ENCODE results near the gene GFER. TPM values are rescaled to one million over a fixed set of nuclear protein-coding genes. Genes with fewer than 3 reads are reported as not detected.
A peak's percentile ranks its signal among the peaks of the same experiment; 100 is the strongest.
"Not testable (repeated sequence)": the region's sequence is repeated elsewhere in the genome, so short reads cannot be mapped to it uniquely, and the experiment has no call there.

GFER gene
- total RNA-seq, result 10 to 100 TPM; 34.4 to 37.5 TPM

DNA sequence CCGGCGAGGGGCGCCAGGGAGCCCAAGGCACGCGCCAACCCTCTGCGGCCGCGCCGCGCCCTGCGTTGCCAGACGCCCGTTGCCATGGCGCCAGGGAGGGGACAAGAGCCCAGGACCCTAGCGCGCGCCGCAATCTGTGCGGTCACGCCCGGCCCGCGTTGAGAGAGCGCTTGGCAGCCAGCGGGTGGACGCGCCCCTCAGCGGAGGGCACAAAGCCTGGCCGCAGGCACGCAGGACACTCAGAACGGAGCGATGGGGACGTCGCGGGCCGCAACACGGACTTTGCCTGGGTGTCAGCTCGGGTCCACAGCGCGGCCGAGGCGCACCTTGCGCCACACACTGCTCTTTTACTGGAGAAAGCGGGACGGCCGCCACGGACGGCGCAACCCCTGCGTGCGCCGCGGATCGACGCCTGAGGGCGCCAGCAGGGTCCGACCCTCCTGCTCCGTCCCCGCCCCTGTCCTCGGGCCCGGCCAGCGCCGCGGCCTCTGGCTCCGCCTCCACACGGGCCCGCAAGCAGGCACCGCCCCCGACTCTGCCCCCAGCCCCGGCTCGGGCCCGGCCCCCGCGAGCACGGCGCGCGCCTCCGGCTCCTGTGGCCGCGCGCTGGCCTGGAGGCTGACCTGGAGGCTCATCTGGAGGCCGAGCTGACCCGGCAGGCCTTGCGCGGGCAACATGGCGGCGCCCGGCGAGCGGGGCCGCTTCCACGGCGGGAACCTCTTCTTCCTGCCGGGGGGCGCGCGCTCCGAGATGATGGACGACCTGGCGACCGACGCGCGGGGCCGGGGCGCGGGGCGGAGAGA lies at the start of gene GFER:
TSS of gene GFER (plus strand) at position 650 of the 803 bp plus-strand sequence. CDS start at position 676, 26 bp downstream.
- H3K4me1 Mint-ChIP-seq (ENCODE audit: low read depth), result peaks cover 15% of the 10 kb centered on the region
- DNase-seq, result peak; percentile 88
- intact Hi-C loops (cut with micrococcal nuclease), result loop anchor here (1.0 kb wide), 1 partner anchor 9 kb away; no protein-coding TSS in a partner anchor
- ChIA-PET CTCF (interaction anchor here (0.6 to 2.4 kb wide), 4 partner anchors 19 to 25 kb away, joined by 3 to 15 read pairs (median 8); partner anchors contain the start of gene RPS2), POLR2A (interaction anchor here (1.9 to 3.6 kb wide), 3 partner anchors 12 to 23 kb away, joined by 8 to 22 read pairs (median 15); partner anchors contain the start of genes RPS2 and TBL3)
- peak within 1 kb of the TSS; percentile 81 for H3K4me3 Mint-ChIP-seq
- H3K36me3 Mint-ChIP-seq, result peaks cover 7% of the 10 kb centered on the region
- peaks cover 28% of the 10 kb centered on the region for H3K27me3 Mint-ChIP-seq
- H3K27ac Mint-ChIP-seq, result peak within 1 kb of the TSS; percentile 58
- H3K9me3 Mint-ChIP-seq, result no peaks in the 10 kb centered on the region

- H3K27me3 Mint-ChIP-seq, result no peaks in the 10 kb centered on the region
- peaks cover 7% of the 10 kb centered on the region for H3K36me3 Mint-ChIP-seq
- intact Hi-C loops (cut with micrococcal nuclease), result no loop called here
- H3K9me3 Mint-ChIP-seq, result no peaks in the 10 kb centered on the region
- H3K27ac Mint-ChIP-seq, result no peak overlapping the region
- ChIA-PET CTCF (no interaction called here), POLR2A (no interaction called here)
- H3K4me1 Mint-ChIP-seq (ENCODE audit: low read depth), result peaks cover 8% of the 10 kb centered on the region
- no peak overlapping the region for H3K4me3 Mint-ChIP-seq
- DNase-seq, result no peak
Measured at GRCh38 chr16:1936945-1937479, 47.0 kb upstream of the GFER start.

GRCh38 chr16:1938316-1938715 lies 45.7 kb upstream of the GFER start:
- H3K27ac Mint-ChIP-seq, result no peak overlapping the region
- no peak for DNase-seq
- POLR2A ChIA-PET, result no interaction called here
- H3K36me3 Mint-ChIP-seq, result peaks cover 7% of the 10 kb centered on the region
- CTCF ChIA-PET, result interaction anchor here (1.2 kb wide), 1 partner anchor 9 kb away, joined by 3 read pairs; no protein-coding TSS in a partner anchor
- H3K4me3 Mint-ChIP-seq, result no peak overlapping the region
- peaks cover 12% of the 10 kb centered on the region for H3K4me1 Mint-ChIP-seq (ENCODE audit: low read depth)
- intact Hi-C loops (cut with micrococcal nuclease), result no loop called here
- no peaks in the 10 kb centered on the region for H3K27me3 Mint-ChIP-seq
- H3K9me3 Mint-ChIP-seq, result no peaks in the 10 kb centered on the region

DNA sequence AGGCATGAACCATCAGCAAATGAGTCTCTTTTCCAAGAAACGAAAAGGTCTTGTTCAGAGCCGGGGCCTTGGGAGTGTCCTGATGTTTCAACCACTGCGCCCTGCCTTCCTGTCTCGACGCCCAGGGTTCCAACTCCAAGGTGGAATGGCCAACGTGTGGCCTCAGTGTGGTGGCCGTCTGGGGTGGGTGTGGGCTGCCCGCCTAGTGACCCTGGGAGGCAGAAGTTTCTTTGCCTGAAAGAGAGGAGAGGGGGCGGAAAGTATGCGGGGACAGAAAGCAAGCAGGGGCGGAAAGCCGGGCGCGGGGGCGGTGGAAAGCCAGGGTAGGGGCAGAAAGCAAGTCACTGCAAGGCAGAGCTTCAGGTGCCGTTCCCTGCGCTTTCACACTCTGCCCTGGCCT lies 45.1 kb upstream of the GFER start:
- intact Hi-C loops (cut with micrococcal nuclease), result no loop called here
- Mint-ChIP-seq H3K27me3 (no peaks in the 10 kb centered on the region), H3K9me3 (no peaks in the 10 kb centered on the region), H3K36me3 (peaks cover 7% of the 10 kb centered on the region), H3K4me3 (no peak overlapping the region), H3K27ac (no peak overlapping the region), H3K4me1 (ENCODE audit: low read depth) (peaks cover 16% of the 10 kb centered on the region)
- DNase-seq, result no peak
- CTCF ChIA-PET, result interaction anchor here (1.2 kb wide), 1 partner anchor 9 kb away, joined by 3 read pairs; no protein-coding TSS in a partner anchor
- POLR2A ChIA-PET, result interaction anchor here (0.7 kb wide), 1 partner anchor 78 kb away, joined by 3 read pairs; no protein-coding TSS in a partner anchor

DNA sequence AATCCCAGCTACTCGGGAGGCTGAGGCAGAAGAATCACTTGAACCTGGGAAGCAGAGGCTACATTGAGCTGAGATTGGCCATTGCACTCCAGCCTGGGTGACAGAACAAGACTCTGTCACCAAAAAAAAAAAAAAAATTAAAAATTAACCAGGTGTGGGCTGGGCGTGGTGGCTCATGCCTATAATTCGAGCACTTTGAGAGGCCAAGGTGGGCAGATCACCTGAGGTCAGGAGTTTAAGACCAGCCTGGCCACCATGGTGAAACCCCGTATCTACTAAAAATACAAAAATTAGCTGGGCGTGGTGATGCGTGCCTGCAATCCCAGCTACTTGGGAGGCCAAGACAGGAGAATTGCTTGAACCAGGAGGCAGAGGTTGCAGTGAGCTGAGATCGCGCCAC lies 44.2 kb upstream of the GFER start:
- CTCF ChIA-PET, result interaction anchor here (1.8 to 2.4 kb wide), 3 partner anchors 10 to 201 kb away, joined by 5 to 6 read pairs (median 6); no protein-coding TSS in a partner anchor
- DNase-seq; intact Hi-C loops (cut with micrococcal nuclease); H3K27ac Mint-ChIP-seq; H3K27me3 Mint-ChIP-seq; POLR2A ChIA-PET; H3K36me3 Mint-ChIP-seq; H3K4me3 Mint-ChIP-seq; H3K9me3 Mint-ChIP-seq: not testable (repeated sequence)
- peaks cover 25% of the 10 kb centered on the region for H3K4me1 Mint-ChIP-seq (ENCODE audit: low read depth)

DNA sequence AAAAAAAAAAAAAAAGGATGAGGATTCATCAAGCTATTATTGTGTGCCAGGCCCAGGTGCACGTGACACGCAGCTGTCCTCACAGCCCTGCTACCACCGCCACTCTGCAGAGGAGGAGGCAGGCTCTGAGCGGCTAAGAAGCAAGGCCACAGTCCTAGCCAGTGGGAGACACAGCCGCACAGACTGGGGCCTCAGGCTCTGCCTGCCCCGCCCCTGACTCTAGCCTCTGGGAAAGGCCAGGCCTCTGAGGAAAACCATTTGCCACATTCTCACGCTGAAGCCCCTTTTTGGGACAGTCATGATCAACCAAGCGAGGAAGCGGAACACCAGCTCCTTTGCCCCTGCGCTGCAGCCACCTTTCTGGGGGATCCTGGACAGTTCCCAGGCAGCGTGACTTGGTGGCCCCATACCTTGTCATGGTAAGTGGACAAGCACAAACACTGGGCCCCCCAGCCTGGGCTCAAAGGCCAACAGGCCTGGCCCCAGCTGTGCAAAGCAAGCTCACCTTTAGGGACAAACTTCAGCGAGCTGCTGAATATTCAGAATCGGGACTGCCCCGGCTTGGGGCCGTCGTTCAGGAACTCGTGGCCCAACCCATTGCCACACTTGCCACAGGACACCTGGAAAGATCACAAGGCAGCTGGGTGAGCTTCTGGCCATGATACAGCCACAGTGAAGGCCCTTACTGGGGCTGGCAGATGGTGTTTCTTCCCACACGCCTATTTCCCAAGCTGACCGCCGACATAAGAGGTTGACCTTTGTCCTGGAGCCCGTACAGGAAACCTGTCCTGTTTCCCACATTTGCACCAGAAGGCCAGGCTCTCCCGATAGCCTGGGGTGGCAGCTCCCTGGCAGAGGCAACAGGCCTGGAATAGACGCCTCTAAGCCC lies 43.5 kb upstream of the GFER start:
- DNase-seq, result no peak
- no peaks in the 10 kb centered on the region for H3K9me3 Mint-ChIP-seq
- CTCF ChIA-PET, result interaction anchor here (0.9 to 2.4 kb wide), 4 partner anchors 11 to 200 kb away, joined by 3 to 6 read pairs (median 6); no protein-coding TSS in a partner anchor
- H3K4me3 Mint-ChIP-seq, result no peak overlapping the region
- POLR2A ChIA-PET, result interaction anchor here (1.1 kb wide), 1 partner anchor 25 kb away, joined by 4 read pairs; the partner anchor contains the start of gene RPS2
- peaks cover 7% of the 10 kb centered on the region for H3K36me3 Mint-ChIP-seq
- H3K27me3 Mint-ChIP-seq, result no peaks in the 10 kb centered on the region
- peaks cover 25% of the 10 kb centered on the region for H3K4me1 Mint-ChIP-seq (ENCODE audit: low read depth)
- intact Hi-C loops (cut with micrococcal nuclease), result no loop called here
- no peak overlapping the region for H3K27ac Mint-ChIP-seq

- H3K27me3 Mint-ChIP-seq, result no peaks in the 10 kb centered on the region
- peaks cover 7% of the 10 kb centered on the region for H3K36me3 Mint-ChIP-seq
- no peak overlapping the region for H3K27ac Mint-ChIP-seq
- CTCF ChIA-PET, result interaction anchor here (0.6 to 2.4 kb wide), 5 partner anchors 11 to 199 kb away, joined by 3 to 6 read pairs (median 5); no protein-coding TSS in a partner anchor
- DNase-seq, result no peak
- intact Hi-C loops (cut with micrococcal nuclease), result loop anchor here (2.0 kb wide), 1 partner anchor 159 kb away; the partner anchor contains the start of genes NUBP2 and SPSB3
- peaks cover 25% of the 10 kb centered on the region for H3K4me1 Mint-ChIP-seq (ENCODE audit: low read depth)
- no peaks in the 10 kb centered on the region for H3K9me3 Mint-ChIP-seq
- POLR2A ChIA-PET, result interaction anchor here (0.5 to 1.1 kb wide), 2 partner anchors 24 to 279 kb away, joined by 3 to 4 read pairs; partner anchors contain the start of gene RPS2
- peak overlapping the region; percentile 88 for H3K4me3 Mint-ChIP-seq
Measured at GRCh38 chr16:1941162-1942046, 42.6 kb upstream of the GFER start.

DNA sequence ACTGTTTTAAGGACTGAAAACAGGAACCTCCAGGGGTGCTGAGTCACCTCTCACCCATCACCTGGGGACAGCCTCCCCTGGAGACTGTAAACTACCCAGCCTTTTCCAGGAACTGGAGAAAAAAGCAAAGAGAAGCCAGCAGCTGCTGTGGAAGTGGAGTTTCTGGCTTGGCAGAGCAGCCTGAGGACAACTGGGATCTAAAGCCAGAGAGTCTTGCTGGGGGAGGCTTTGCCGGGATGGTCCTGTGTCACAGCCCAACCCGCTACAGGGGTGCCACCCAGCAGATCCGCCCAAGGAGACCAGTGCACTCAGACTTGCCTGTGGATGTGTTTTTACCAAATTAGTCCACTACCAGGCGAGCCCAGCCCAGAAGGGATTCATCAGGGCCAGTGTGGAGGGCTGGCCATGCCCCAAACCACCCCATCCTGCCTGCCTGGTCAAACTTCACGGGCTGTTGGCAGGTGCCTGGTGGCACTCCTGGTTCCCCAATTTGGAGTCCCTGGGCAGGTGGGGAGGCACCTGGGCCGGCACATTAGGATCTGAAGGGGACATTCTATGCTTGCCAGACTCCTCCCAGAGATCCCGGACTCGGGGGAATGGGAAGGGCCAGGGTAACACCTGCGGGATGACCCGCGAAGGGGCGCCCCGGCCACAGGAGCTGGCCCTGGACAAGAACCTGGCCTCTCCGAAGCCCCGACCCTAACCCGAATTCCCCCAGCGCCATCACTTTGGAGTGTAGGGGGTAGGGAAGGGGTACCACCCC lies 41.8 kb upstream of the GFER start:
- ChIA-PET CTCF (interaction anchor here (0.6 kb wide), 1 partner anchor 14 kb away, joined by 4 read pairs; no protein-coding TSS in a partner anchor), POLR2A (interaction anchor here (1.0 to 1.1 kb wide), 2 partner anchors 23 to 115 kb away, joined by 3 to 4 read pairs; partner anchors contain the start of genes FAHD1 and RPS2)
- H3K4me1 Mint-ChIP-seq (ENCODE audit: low read depth), result peaks cover 25% of the 10 kb centered on the region
- intact Hi-C loops (cut with micrococcal nuclease), result loop anchor here (2.0 kb wide), 1 partner anchor 159 kb away; the partner anchor contains the start of genes NUBP2 and SPSB3
- H3K4me3 Mint-ChIP-seq, result peak overlapping the region; percentile 88
- H3K27ac Mint-ChIP-seq, result peak overlapping the region; percentile 23
- H3K36me3 Mint-ChIP-seq, result peaks cover 7% of the 10 kb centered on the region
- H3K27me3 Mint-ChIP-seq, result no peaks in the 10 kb centered on the region
- peak; percentile 52 for DNase-seq
- H3K9me3 Mint-ChIP-seq, result no peaks in the 10 kb centered on the region

DNA sequence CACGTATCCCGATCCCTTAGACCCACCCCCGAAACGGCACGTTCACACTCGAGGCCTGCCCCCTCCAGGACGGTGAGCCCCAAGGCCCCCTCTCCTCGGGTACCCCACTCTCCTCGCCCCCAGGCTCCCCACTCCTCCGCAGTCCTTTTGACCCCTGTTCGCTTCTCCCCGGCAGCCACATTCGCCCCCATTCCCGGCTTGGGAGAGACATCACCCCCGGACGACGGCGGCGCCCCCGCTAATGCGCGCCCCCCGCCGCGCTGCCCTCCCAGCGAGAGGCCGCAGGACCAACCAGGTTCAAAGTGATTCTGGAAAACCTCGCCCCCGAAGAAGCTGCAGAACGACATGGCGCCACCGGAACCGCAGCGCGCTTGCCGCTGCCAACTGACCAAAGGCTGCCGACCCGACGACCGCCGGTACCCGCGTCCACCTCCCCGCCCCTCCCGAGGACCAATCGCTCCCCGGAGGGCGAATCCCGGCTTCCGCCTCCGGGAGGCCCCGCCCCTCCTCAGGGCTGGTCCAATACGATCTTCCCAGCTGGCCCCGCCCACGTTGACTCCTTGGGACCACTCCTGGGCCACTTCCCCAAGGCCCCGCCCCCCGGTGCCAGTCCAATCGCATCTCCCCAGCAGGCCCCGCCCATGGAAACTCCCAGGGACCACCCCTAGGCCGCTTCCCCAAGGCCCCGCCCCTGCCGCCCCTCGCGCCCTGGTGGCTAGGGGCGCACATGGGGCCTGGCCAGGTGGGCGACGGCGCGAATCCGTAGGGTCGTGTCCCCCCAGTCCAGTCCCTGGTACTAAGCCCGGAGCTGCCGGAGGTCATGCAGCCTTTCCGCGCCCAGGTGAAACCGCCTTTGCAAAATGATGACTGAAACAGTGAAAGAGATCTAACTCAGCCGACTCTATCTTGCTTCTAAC lies 40.9 kb upstream of the GFER start, which contains the start of gene MSRB1:
TSS of gene MSRB1 (minus strand) at position 390 of the 917 bp plus-strand sequence. CDS start at position 347, 43 bp downstream.
- H3K27me3 Mint-ChIP-seq, result no peaks in the 10 kb centered on the region
- peak within 1 kb of the TSS; percentile 88 for H3K4me3 Mint-ChIP-seq
- H3K9me3 Mint-ChIP-seq, result no peaks in the 10 kb centered on the region
- DNase-seq, result peak; percentile 100
- ChIA-PET POLR2A (interaction anchor here (0.9 to 1.6 kb wide), 7 partner anchors 18 to 170 kb away, joined by 3 to 17 read pairs (median 4); partner anchors contain the start of genes EME2, FAHD1, MRPS34 and NUBP2), CTCF (interaction anchor here (0.7 to 1.9 kb wide), 9 partner anchors 14 to 212 kb away, joined by 3 to 9 read pairs (median 4); partner anchors contain the start of genes FAHD1, NDUFB10, RPS2 and TRAF7)
- H3K4me1 Mint-ChIP-seq (ENCODE audit: low read depth), result peaks cover 25% of the 10 kb centered on the region
- intact Hi-C loops (cut with micrococcal nuclease), result loop anchor here (1.0 to 2.0 kb wide), 3 partner anchors 16 to 160 kb away; partner anchors contain the start of genes NDUFB10, NUBP2, RPS2 and SPSB3
- H3K27ac Mint-ChIP-seq, result peak within 1 kb of the TSS; percentile 73
- peaks cover 4% of the 10 kb centered on the region for H3K36me3 Mint-ChIP-seq

Measured in activated CD4-positive, alpha-beta memory T cell treated with anti-CD3 and anti-CD28 coated beads for 36 hours (primary cell).